HCT116 (cell line): ENCODE measurements around the gene DRG1.

Experiments
- EZH2 ChIP-seq: fragments of 200-600 bp; sonication (generic); IDR thresholded peaks from 2 replicates; pipeline ENCODE4 v1.6.1; 2017; ENCODE audit warnings: antibody characterized with exemption, mixed run types
- POLR2AphosphoS5 ChIP-seq: IDR thresholded peaks from 2 replicates; pipeline ENCODE4 v1.6.1; 2011; ENCODE audit warnings: mild to moderate bottlenecking, low read depth, low read length, moderate library complexity
- SIN3A ChIP-seq: IDR thresholded peaks from 2 replicates; pipeline ENCODE4 v1.6.1; 2012; ENCODE audit warnings: low read depth
- SP1 ChIP-seq: IDR thresholded peaks from 2 replicates; pipeline ENCODE4 v1.6.1; 2012; ENCODE audit warnings: low read depth
- TF ChIP-seq, protein P1 (sequence below), 3 experiments: fragments of 200-600 bp in 1 of 3; sonication (generic) in 1 of 3; IDR thresholded peaks in 2 of 3; conservative IDR thresholded peaks in 1 of 3; 2 replicates each; pipeline ENCODE4 v1.5.1; 2012 to 2017; ENCODE audit warnings: low read depth in 2 of 3, low read length in 2 of 3, antibody characterized with exemption in 1 of 3, borderline replicate concordance in 1 of 3, control low read depth in 1 of 3, mild to moderate bottlenecking in 1 of 3, mixed read lengths in 1 of 3, mixed run types in 1 of 3, moderate library complexity in 1 of 3; ENCODE audit not compliant: insufficient read depth in 1 of 3
- TF ChIP-seq, protein P2 (sequence below): IDR thresholded peaks from 2 replicates; pipeline ENCODE4 v1.6.1; 2012

DNA sequence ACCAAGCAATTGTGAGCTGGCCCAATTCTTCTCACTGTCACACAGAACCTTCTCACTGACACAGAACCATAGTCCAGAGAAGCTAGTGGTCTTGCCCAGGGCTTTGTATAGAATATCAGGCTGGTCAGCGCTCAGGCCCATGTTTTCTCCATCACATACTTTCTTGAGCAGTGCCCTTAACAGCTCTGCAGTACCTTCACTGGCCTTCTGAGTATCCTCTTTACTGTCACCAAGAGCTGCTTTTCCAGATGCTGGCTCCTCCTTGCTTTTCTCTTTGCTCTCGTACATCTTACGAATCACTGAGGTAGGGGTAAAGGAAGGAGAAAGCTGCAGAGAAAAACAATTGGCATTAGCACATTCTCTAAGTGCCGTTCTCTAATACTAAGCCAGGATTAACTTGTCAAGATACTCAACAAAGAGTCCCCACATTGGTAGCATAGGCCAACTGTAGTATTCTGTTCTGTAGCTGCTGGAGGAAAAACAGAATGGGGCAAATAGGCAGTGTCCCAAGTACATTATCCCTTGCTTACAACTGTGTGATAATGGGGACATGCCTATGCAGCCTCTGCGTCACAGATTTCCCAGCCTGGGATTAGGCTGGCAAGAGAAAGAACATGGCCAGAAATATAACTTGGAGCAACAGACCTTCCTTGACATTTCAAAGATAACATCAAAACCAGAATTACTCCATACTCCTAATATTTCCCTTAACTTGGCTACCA lies 43.5 kb downstream of the DRG1 start:
- no peak for TF ChIP-seq SP1
- no peak for TF ChIP-seq SIN3A
- TF ChIP-seq EZH2: no peak
- no peak for TF ChIP-seq POLR2AphosphoS5
- TF ChIP-seq, protein P1, sequence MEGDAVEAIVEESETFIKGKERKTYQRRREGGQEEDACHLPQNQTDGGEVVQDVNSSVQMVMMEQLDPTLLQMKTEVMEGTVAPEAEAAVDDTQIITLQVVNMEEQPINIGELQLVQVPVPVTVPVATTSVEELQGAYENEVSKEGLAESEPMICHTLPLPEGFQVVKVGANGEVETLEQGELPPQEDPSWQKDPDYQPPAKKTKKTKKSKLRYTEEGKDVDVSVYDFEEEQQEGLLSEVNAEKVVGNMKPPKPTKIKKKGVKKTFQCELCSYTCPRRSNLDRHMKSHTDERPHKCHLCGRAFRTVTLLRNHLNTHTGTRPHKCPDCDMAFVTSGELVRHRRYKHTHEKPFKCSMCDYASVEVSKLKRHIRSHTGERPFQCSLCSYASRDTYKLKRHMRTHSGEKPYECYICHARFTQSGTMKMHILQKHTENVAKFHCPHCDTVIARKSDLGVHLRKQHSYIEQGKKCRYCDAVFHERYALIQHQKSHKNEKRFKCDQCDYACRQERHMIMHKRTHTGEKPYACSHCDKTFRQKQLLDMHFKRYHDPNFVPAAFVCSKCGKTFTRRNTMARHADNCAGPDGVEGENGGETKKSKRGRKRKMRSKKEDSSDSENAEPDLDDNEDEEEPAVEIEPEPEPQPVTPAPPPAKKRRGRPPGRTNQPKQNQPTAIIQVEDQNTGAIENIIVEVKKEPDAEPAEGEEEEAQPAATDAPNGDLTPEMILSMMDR (IDR thresholded peaks at IDR 0.05 in 2 of 3, conservative IDR thresholded peaks at IDR 0.05 in 1 of 3; ENCODE audit: borderline replicate concordance in 1 of 3, insufficient read depth in 1 of 3, low read depth in 2 of 3, low read length in 2 of 3): no peak
- TF ChIP-seq, protein P2, sequence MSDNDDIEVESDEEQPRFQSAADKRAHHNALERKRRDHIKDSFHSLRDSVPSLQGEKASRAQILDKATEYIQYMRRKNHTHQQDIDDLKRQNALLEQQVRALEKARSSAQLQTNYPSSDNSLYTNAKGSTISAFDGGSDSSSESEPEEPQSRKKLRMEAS: no peak
